Karpas-422 (cell line): ENCODE results near the gene KRT7. TPM values are rescaled to one million over a fixed set of nuclear protein-coding genes. Genes with fewer than 3 reads are reported as not detected.

ENCODE experiments used
- DNase-seq: peaks from one replicate; pipeline ENCODE4 v3.0.0-alpha.2; 2015
- H2AFZ ChIP-seq: fragments of 200-600 bp; sonication (generic); 2 replicates; pipeline ENCODE4 v1.6.1; 2014; ENCODE audit warnings: antibody characterized with exemption, low read length, mixed read lengths
- H3K27ac ChIP-seq: fragments of 200-600 bp; sonication (generic); 2 replicates; pipeline ENCODE4 v1.5.1; 2014; ENCODE audit warnings: mild to moderate bottlenecking, low read length, moderate library complexity
- H3K27me3 ChIP-seq: fragments of 200-600 bp; sonication (generic); 2 replicates; pipeline ENCODE4 v1.6.1; 2014; ENCODE audit warnings: low read length, mixed read lengths
- H3K36me3 ChIP-seq: fragments of 200-600 bp; sonication (generic); 2 replicates; pipeline ENCODE4 v1.6.1; 2014; ENCODE audit warnings: low read length, mixed read lengths; ENCODE audit not compliant: insufficient read depth
- H3K4me1 ChIP-seq: fragments of 200-600 bp; sonication (generic); 2 replicates; pipeline ENCODE4 v1.6.1; 2014; ENCODE audit warnings: mild to moderate bottlenecking, low read length, mixed read lengths
- H3K4me2 ChIP-seq: fragments of 200-600 bp; sonication (generic); 2 replicates; pipeline ENCODE4 v1.6.1; 2014; ENCODE audit warnings: low read length, low read depth, mild to moderate bottlenecking; ENCODE audit not compliant: poor library complexity, severe bottlenecking
- H3K4me3 ChIP-seq: fragments of 200-600 bp; sonication (generic); 2 replicates; pipeline ENCODE4 v1.5.1; 2014; ENCODE audit warnings: mild to moderate bottlenecking, antibody characterized with exemption, low read length, mixed read lengths
- H3K79me2 ChIP-seq: fragments of 200-600 bp; sonication (generic); 2 replicates; pipeline ENCODE4 v1.6.1; 2014; ENCODE audit warnings: mild to moderate bottlenecking, low read length, mixed read lengths
- H3K9ac ChIP-seq: fragments of 200-600 bp; sonication (generic); 2 replicates; pipeline ENCODE4 v1.6.0; 2014; ENCODE audit warnings: low read length
- H3K9me2 ChIP-seq: fragments of 200-600 bp; sonication (generic), shearing (Covaris generic); replicated peaks from 2 replicates; pipeline ENCODE4 v1.6.0; 2014; ENCODE audit warnings: mild to moderate bottlenecking, low read length, moderate library complexity; ENCODE audit not compliant: insufficient read depth
- H3K9me3 ChIP-seq: fragments of 300-700, 200-600 bp; sonication (generic); 2 replicates; pipeline ENCODE4 v1.6.1; 2014; ENCODE audit warnings: low read length, mixed read lengths
- H4K20me1 ChIP-seq: fragments of 200-600 bp; sonication (generic); 2 replicates; pipeline ENCODE4 v1.6.1; 2014; ENCODE audit warnings: mild to moderate bottlenecking, antibody characterized with exemption, low read length, low read depth; ENCODE audit not compliant: insufficient read depth
- total RNA-seq: library from RNA; depleted of rRNA; stranded (reverse); fragments of >200 nt; shearing (Covaris generic); gene quantifications from 2 replicates; pipeline ENCODE4 v1.2.3, GENCODE V29; 2014; ENCODE audit warnings: low replicate concordance

KRT7 gene
- total RNA-seq, 1 experiment from 2014 or later: not detected

DNA sequence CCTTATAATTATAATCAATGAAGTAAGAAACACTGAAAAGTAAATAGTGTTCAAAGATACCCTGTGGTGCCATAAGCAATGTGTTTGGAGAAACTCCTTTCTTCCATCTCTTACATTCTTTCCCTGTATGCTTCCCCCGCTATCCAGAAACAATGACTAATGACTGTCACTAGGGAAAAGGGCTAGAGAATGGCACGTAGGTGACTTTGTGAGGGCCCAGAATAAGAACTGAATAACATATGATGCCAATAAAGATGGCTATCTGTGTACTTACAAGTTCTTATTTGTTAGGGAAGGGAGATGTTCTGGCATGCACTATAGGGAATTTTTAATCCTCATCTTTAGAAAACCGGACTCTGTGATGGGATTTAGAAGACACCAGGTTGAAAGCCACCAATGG, 4.7 kb upstream of the KRT7 start:
- no peak overlapping the region for H3K4me2 ChIP-seq

DNA sequence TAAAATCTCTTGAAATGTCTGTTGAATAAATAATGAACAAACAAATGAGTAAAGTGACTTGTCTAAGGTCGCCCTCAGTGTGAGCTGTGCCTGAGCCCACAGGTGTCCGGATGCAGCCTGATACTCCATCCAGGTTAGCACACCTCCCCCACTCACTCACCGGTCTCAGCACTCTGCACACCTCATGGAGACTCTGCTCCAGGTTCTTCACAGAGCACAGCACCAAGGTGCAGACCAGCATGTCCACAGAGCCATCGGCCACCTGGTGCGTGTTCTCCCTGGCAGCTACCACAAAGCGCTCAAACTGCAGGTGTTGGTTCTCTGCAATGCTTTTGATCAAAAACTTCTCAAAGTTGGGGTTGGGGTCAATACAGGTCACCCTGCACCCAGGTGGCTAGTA, 4.1 kb upstream of the KRT7 start:
- Histone ChIP-seq H3K4me3 (no peak overlapping the region), H3K36me3 (no peaks in the 10 kb centered on the region), H2AFZ (no peak overlapping the region), H3K4me1 (no peaks in the 10 kb centered on the region), H3K4me2 (no peak overlapping the region), H4K20me1 (no peaks in the 10 kb centered on the region), H3K9me2 (no peaks in the 10 kb centered on the region), H3K9ac (no peak overlapping the region), H3K9me3 (no peaks in the 10 kb centered on the region), H3K27me3 (no peaks in the 10 kb centered on the region), H3K27ac (no peak overlapping the region), H3K79me2 (no peaks in the 10 kb centered on the region)
- no peak for DNase-seq

More for the DNA sequence above, 4.7 kb upstream of the KRT7 start:
- H4K20me1 ChIP-seq: no peaks in the 10 kb centered on the region
- no peaks in the 10 kb centered on the region for H3K9me3 ChIP-seq
- H3K79me2 ChIP-seq: no peaks in the 10 kb centered on the region
- no peaks in the 10 kb centered on the region for H3K36me3 ChIP-seq
- DNase-seq: no peak
- no peaks in the 10 kb centered on the region for H3K4me1 ChIP-seq
- H3K27ac ChIP-seq: no peak overlapping the region
- no peaks in the 10 kb centered on the region for H3K27me3 ChIP-seq
- no peaks in the 10 kb centered on the region for H3K9me2 ChIP-seq
- H3K9ac ChIP-seq: no peak overlapping the region
- H2AFZ ChIP-seq: no peak overlapping the region
- no peak overlapping the region for H3K4me3 ChIP-seq

DNA sequence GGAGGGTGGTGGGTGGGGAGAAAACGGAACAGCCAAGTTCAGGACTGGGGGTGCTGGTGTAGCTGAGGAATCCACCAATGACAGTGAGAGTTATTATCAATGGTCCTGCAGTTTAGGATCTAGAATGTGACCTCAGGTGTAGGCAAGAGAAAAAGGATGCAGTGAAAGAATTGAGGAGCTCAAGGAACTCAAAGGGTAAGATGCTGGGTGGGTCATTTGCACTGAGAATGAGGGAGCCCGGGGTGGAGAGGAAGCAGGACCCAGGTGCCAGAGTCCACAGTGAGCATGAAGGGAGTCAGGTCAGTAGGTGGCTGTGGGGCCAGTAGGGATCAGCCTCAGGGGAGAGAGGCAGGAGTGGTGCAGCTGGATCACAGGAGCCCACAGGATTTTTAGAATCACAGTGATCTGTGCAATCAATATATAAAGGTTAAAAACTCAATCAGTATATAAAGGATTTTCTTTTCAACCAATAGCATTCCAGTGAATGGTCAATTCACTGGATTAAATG, 3.2 kb upstream of the KRT7 start:
- H3K27me3 ChIP-seq: no peaks in the 10 kb centered on the region
- no peaks in the 10 kb centered on the region for H3K36me3 ChIP-seq
- no peaks in the 10 kb centered on the region for H3K4me1 ChIP-seq

DNA sequence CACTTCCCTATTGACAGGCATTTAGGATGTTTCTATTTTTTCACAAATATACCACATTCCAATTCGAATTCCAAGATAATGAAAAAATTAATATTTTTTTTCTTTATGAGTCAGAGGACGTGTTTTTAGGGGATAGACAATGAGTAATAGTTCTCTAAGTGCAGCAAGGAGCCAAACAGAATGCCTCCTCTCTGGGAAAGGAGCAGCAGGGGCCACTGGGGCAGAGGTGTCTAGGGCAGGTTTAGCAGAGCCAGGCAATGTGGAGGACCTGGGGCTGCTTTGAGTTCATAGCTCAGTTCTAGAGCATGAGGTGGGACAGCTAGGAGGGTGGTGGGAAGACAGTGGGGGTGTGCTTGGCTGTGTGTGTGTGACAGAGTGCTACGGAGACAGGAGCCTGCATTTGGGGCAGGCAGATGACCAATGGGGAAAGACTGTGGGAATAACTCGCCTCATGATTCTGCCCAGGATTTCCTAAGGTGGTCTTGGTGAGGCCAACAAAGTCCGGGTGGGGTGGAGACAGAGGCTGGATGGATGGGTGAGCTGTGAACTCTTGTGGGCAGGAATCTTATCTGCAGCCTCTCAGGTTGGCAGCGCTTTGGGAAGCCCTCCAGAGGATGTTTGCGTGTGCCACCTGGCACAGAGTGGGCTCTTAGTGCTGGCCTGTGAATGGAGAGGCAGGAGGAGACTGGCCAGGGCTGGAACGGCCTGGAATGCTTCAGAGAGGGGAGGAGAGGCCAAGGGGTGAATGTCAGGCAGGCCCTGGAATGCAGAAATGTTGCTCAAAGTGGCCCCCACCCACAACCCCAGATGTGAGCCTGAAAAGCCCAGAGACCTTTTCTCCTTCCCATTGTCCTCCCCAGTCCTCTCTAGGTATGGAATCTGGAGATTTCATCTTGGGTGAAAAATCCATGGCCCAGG, 2.4 kb upstream of the KRT7 start:
- Histone ChIP-seq H3K9ac (no peak overlapping the region), H2AFZ (no peak overlapping the region)
- DNase-seq: no peak

More for the DNA sequence above, 3.2 kb upstream of the KRT7 start:
- no peak for DNase-seq
- no peaks in the 10 kb centered on the region for H3K79me2 ChIP-seq
- H3K4me2 ChIP-seq: no peak overlapping the region
- H3K9ac ChIP-seq: no peak overlapping the region
- no peak overlapping the region for H3K4me3 ChIP-seq
- H3K27ac ChIP-seq: no peak overlapping the region
- H3K9me3 ChIP-seq: no peaks in the 10 kb centered on the region
- H4K20me1 ChIP-seq: no peaks in the 10 kb centered on the region
- no peaks in the 10 kb centered on the region for H3K9me2 ChIP-seq
- no peak overlapping the region for H2AFZ ChIP-seq

DNA sequence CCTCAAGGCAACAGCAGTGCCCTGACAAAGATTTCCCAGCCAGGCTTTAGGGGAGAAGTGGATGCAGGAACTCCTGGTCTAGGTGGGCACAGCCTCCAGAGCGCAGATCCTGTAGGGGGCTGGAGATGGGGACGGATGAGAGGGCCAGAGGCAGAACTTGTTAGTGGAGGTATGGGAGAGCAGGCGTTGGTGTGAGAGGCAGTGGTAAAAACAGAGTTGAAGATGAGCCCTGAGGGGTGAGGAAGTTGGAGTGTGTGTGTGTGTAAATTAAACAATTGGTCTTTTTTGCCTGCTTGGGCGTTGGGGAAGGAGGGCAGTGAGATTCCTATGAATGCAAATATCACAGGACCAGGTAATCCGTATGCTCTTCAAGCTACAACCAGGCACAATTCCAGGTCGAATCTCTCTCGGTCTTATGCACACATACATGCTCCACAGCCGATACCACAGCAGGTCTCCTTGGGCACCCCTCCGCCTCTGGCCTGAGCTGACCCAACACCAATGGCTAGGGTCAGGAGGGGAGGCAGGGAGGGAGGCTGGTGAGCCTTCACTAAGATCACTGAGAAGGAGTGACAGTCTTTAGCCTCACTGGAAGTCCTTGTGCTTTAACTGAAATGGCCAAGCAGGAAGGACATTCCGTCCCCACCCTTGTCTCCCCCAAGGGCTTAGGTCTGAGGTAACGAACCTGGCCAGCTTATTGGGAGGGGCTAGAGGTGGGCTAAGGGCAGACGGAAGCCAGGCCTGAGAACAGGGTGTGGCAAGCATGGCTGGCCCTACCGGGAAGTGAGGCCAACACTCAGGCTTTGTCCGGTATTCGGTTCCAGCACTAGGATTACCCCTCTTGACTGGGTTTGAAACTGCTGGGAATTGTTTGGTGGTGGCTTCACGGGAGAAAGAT, 1.5 kb upstream of the KRT7 start:
- Histone ChIP-seq H2AFZ (no peak overlapping the region), H3K79me2 (no peaks in the 10 kb centered on the region), H3K27me3 (no peaks in the 10 kb centered on the region), H3K9me3 (no peaks in the 10 kb centered on the region), H3K27ac (no peak overlapping the region), H3K9ac (no peak overlapping the region), H3K4me1 (no peaks in the 10 kb centered on the region), H3K36me3 (no peaks in the 10 kb centered on the region), H3K9me2 (no peaks in the 10 kb centered on the region), H3K4me3 (no peak overlapping the region), H4K20me1 (no peaks in the 10 kb centered on the region), H3K4me2 (no peak overlapping the region)
- no peak for DNase-seq

More for the DNA sequence above, 2.4 kb upstream of the KRT7 start:
- Histone ChIP-seq H3K9me2 (no peaks in the 10 kb centered on the region), H3K9me3 (no peaks in the 10 kb centered on the region), H3K4me3 (no peak overlapping the region), H3K4me1 (no peaks in the 10 kb centered on the region), H3K36me3 (no peaks in the 10 kb centered on the region), H4K20me1 (no peaks in the 10 kb centered on the region), H3K79me2 (no peaks in the 10 kb centered on the region), H3K27ac (no peak overlapping the region), H3K27me3 (no peaks in the 10 kb centered on the region), H3K4me2 (no peak overlapping the region)

DNA sequence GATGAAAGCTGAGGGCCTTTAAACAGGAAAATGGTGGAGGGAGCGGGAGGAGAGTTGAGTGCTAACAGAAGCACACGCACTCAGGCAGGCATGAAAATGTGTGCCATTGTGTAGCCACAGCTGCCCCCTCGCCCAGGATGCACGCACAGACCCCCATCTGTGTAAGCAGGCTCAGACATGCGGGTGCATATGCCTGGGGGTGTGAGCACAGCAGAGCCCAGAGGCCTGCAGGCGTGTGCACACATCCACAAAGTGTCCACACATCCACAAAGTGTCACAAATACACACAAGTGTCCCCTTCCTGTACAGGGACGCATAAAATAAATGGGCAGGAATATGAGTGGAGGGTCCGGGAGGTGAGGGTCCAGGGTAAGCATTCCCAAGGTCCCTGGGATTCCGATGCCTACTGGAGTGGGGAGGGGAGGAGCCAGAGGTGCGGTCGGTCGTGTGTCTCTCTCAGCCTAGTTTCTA, 805 bp upstream of the KRT7 start:
- Histone ChIP-seq H3K9me2 (no peaks in the 10 kb centered on the region), H3K27ac (no peak overlapping the region), H4K20me1 (no peaks in the 10 kb centered on the region), H3K9ac (no peak overlapping the region), H3K27me3 (no peaks in the 10 kb centered on the region), H2AFZ (no peak overlapping the region), H3K4me2 (no peak overlapping the region), H3K9me3 (no peaks in the 10 kb centered on the region), H3K4me1 (no peaks in the 10 kb centered on the region), H3K36me3 (no peaks in the 10 kb centered on the region), H3K4me3 (no peak overlapping the region), H3K79me2 (no peaks in the 10 kb centered on the region)
- no peak for DNase-seq

DNA sequence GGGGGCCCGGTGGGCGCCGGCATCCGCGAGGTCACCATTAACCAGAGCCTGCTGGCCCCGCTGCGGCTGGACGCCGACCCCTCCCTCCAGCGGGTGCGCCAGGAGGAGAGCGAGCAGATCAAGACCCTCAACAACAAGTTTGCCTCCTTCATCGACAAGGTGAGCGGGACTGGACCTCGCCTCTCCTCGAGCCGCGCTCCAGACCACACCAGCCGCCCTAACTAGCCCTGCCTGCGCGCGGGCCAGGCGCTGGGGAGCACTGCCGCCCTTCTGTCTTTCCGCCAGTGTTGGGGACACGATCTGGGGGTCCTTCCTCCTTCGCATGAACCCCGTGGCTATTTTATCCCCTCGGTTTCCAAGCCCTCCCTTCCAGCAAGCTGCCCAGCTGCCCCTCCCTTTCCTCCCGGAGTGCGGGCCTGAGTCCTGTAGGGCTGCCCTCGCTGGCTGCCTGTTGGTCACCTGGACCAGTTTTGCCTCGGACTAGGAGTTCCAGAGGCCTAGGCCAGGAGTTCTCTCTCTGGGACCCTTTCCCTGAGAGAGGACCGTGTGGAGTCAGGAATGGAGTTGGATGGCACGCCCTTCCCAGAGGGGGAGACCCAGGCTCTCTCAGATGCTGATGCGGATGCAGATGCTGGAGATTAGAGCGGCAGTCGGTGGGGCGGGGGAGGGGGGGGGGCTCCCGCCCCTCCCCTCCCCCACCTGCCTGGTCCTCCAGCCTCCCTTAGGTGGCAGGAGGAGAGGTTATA, 592 bp downstream of the KRT7 start:
- Histone ChIP-seq H3K27me3 (no peaks in the 10 kb centered on the region), H3K36me3 (no peaks in the 10 kb centered on the region), H2AFZ (no peak overlapping the region), H3K4me1 (no peaks in the 10 kb centered on the region), H4K20me1 (no peaks in the 10 kb centered on the region), H3K79me2 (no peaks in the 10 kb centered on the region), H3K27ac (no peak overlapping the region), H3K9ac (no peak overlapping the region), H3K9me2 (no peaks in the 10 kb centered on the region), H3K9me3 (no peaks in the 10 kb centered on the region), H3K4me2 (no peak overlapping the region), H3K4me3 (no peak overlapping the region)
- no peak for DNase-seq
